ENCODE results near the gene BRD4.

Gene BRD4

GRCh38 chr19:15249528-15249874 lies 82.8 kb downstream of the BRD4 start:
- no peak for DNase-seq
- Histone ChIP-seq H3K27me3 (no peaks in the 10 kb centered on the region), H3K4me3 (peak overlapping the region; percentile 32 to 46), H3K27ac (peak overlapping the region; percentile 98), H3K4me1 (peaks cover 15 to 99% (median 97%) of the 10 kb centered on the region in 4 donors), H3K36me3 (peaks cover 14 to 65% (median 29%) of the 10 kb centered on the region in 3 donors), H3K9me3 (no peaks in the 10 kb centered on the region)
- intact Hi-C loops (cut with DNase I; ENCODE audit: low total_unique reads): loop anchor here (5.0 kb wide), 1 partner anchor 37 kb away; no protein-coding TSS in a partner anchor
- peak in 1 of 2 experiments; percentile 2 for TF ChIP-seq CTCF (IDR thresholded peaks at IDR 0.05)

- peak; percentile 94 to 96 for DNase-seq
- Histone ChIP-seq H3K4me3 (peak overlapping the region; percentile 32 to 46), H3K27ac (peak overlapping the region; percentile 98), H3K27me3 (no peaks in the 10 kb centered on the region), H3K9me3 (no peaks in the 10 kb centered on the region), H3K4me1 (peaks cover 15 to 100% (median 97%) of the 10 kb centered on the region in 4 donors), H3K36me3 (peaks cover 12 to 65% (median 29%) of the 10 kb centered on the region in 3 donors)
- intact Hi-C loops (cut with DNase I; ENCODE audit: low total_unique reads): loop anchor here (5.0 kb wide), 1 partner anchor 37 kb away; no protein-coding TSS in a partner anchor
- TF ChIP-seq CTCF (IDR thresholded peaks at IDR 0.05): peak; percentile 22 to 25
Observed at GRCh38 chr19:15248648-15249527, 83.5 kb downstream of the BRD4 start.

- Histone ChIP-seq H3K4me1 (peaks cover 15 to 98% (median 94%) of the 10 kb centered on the region in 4 donors), H3K36me3 (peaks cover 12 to 65% (median 29%) of the 10 kb centered on the region in 3 donors), H3K9me3 (no peaks in the 10 kb centered on the region), H3K4me3 (no peak overlapping the region), H3K27me3 (no peaks in the 10 kb centered on the region), H3K27ac (peak overlapping the region; percentile 98)
- TF ChIP-seq CTCF (IDR thresholded peaks at IDR 0.05): no peak
- intact Hi-C loops (cut with DNase I; ENCODE audit: low total_unique reads): loop anchor here (5.0 kb wide), 1 partner anchor 36 kb away; no protein-coding TSS in a partner anchor
- DNase-seq: peak; percentile 59 to 91
Observed at GRCh38 chr19:15248106-15248505, 84.2 kb downstream of the BRD4 start.

GRCh38 chr19:15247107-15248014 lies 85.0 kb downstream of the BRD4 start:
- Histone ChIP-seq H3K27ac (peak overlapping the region; percentile 98), H3K4me3 (no peak overlapping the region), H3K9me3 (no peaks in the 10 kb centered on the region), H3K36me3 (peaks cover 12 to 65% (median 29%) of the 10 kb centered on the region in 3 donors), H3K27me3 (no peaks in the 10 kb centered on the region), H3K4me1 (peaks cover 11 to 96% (median 88%) of the 10 kb centered on the region in 4 donors)
- peak in 1 of 2 donors; percentile 90 for DNase-seq
- no peak for TF ChIP-seq CTCF (IDR thresholded peaks at IDR 0.05)
- intact Hi-C loops (cut with DNase I; ENCODE audit: low total_unique reads): loop anchor here (5.0 kb wide), 1 partner anchor 35 kb away; no protein-coding TSS in a partner anchor

GRCh38 chr19:15246198-15246481 lies 86.2 kb downstream of the BRD4 start:
- H3K36me3 ChIP-seq: peaks cover 14 to 74% (median 39%) of the 10 kb centered on the region in 3 donors
- DNase-seq: no peak
- H3K27ac ChIP-seq: peak overlapping the region; percentile 98
- H3K4me3 ChIP-seq: no peak overlapping the region
- no peak for TF ChIP-seq CTCF (IDR thresholded peaks at IDR 0.05)
- peaks cover 10 to 95% (median 79%) of the 10 kb centered on the region in 4 donors for H3K4me1 ChIP-seq
- intact Hi-C loops (cut with DNase I; ENCODE audit: low total_unique reads): loop anchor here (5.0 kb wide), 1 partner anchor 34 kb away; no protein-coding TSS in a partner anchor
- H3K9me3 ChIP-seq: no peaks in the 10 kb centered on the region
- H3K27me3 ChIP-seq: no peaks in the 10 kb centered on the region
